GM19240 (cell line): ENCODE measurements around the gene LITAFD.
"Not testable (repeated sequence)": the region's sequence is repeated elsewhere in the genome, so short reads cannot be mapped to it uniquely, and the experiment has no call there.

Source experiments
- DNase-seq: peaks from one replicate; pipeline ENCODE4 v3.0.0; 2011; ENCODE audit warnings: low spot score; ENCODE audit not compliant: insufficient read length

The LITAFD gene

GRCh38 chr16:8893976-8894690 lies 12.0 kb downstream of the LITAFD start:
- DNase-seq, result no peak

DNA sequence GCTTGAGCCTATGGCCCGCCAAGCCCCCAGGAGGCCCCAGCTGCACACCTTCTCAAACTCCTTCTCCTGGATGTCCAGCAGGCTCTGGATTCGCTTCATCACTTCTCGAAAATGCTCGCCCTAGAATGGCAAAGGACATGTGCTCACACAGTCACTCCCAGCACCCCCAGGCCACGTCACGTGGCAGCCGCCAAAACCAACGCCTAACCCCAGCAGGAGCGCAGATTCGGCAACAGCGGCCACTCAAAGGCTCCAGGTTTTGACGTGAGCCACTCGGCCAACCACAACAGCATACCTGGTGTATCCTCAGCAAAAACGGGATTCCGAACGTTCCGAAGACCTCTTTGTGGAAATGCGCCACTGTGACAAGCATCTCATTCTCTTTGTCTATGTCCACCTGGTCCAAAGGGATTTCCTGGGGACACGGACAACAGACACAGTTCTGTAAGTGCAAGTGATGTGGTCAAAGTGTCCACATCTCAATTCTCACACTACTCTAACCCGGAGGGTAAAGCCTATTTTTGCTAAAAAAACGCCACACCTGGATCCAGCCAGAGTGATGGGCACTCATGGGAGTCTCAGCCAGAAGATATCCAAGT lies 12.7 kb downstream of the LITAFD start:
- DNase-seq, result no peak

- DNase-seq, result no peak
These were observed 16.6 kb downstream of the LITAFD start for GRCh38 chr16:8898660-8899318.

- DNase-seq, result no peak
These were observed 17.7 kb downstream of the LITAFD start for GRCh38 chr16:8899709-8900317.

- no peak for DNase-seq
These were observed 18.2 kb downstream of the LITAFD start for GRCh38 chr16:8900343-8900742.

- DNase-seq, result no peak
These were observed 19.2 kb downstream of the LITAFD start for GRCh38 chr16:8901320-8901861.

DNA sequence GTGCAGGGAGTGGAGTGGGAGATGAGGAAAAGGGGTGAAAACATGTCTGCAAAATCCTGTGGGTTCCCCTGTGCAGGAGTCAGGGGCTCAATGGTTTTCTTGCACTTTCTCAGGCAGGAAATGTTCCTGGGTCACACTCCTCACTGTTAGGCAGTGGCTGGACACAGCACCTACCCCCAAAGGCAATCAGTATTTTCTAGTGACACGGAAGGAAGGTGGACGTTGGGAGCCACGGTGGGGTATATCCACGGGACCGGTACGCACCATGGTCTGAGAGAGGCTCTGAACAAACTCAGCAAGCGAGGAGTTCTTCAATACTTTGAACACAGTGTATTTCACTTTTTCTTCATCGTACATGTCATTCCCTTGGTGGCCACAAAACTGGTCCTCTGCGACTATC lies 20.9 kb downstream of the LITAFD start:
- no peak for DNase-seq

- DNase-seq, result no peak
These were observed 21.9 kb downstream of the LITAFD start for GRCh38 chr16:8904018-8904430.

GRCh38 chr16:8905168-8905762 lies 23.1 kb downstream of the LITAFD start:
- no peak for DNase-seq

GRCh38 chr16:8905795-8906591 lies 23.8 kb downstream of the LITAFD start:
- no peak for DNase-seq

DNA sequence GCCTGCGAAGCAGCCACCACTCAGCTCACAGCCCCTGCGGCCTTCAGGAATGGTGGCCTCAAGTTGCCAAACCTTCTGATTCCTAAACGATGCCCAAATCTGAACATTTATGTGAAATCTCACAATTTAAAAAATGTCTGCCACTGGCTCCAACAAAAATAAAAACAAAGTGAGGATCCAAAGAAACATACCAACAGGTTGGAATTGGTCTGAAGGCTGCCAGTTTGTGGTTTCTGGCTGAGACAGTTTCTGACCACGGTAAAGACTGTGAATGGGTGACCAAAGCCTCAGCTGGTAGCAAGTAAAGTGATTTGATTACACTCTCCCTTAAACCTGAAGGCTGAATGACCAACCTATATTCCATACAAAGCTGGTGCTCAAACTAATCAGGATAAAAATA lies 24.9 kb downstream of the LITAFD start:
- DNase-seq, result no peak

DNA sequence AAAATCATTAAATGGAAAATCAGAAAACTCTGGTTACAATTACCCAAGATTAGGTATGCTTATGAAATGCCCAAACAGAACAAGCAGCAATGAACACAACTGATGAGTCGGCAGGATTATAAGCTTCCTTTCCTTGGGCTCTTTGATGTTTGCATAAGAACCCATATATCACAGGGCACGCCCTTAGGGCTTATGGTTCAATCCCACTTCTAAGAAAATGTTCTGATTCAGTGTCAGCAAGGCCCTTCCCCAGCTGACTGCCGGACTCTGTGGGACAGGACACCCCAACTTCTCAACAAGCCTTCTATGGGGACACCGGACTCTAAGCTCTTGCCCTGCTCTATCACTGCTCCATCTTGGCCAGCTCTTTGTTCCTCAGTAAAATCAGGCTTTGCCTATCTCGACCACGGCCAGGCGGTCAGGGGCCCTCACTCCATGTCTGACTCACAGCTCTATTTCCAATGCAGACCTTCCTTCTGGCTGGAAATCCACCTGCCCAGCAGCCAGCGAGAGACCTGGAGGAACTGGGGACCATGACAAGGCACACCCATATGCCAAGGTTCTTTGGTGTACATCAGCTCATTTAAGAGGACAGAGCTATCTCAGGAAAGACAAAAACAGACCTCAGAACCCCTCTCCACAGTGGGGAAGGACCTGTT lies 26.8 kb downstream of the LITAFD start:
- DNase-seq, result no peak

DNA sequence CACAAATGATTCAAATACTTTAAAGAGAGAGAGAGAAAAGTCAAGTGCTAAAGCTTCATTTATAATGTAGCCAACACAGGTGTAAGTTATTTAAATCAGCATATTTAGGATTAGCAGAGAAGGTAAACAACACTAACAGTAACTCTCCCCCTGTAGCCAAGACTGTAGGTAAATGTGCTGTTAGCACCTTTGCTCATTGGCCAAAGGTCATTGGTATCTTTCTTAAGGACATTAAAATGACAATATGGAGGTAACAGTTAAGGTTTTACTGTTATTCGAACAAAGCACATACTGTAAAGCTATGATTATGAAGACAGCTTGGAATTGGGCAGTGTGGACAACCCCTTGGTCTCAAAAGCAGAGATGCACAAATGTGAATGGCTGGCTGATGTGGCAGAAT lies 28.7 kb downstream of the LITAFD start:
- no peak for DNase-seq

DNA sequence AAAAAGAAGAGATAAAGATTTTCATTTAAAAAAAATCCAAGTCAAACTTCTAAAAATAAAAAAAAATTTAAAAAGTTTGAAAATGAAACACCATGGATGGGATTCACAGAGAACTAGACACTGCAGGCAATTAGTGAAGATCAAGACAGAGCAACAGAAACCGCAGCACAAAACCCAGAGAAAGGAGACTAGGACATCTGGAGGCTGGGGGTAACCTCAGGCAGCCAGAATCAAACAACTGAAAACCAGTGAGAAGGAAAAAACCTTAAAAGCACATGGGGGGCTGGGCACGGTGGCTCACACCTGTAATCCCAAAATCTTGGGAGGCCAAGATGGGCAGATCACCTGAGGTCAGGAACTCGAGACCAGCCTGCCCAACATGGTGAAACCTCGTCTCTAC lies 30.6 kb downstream of the LITAFD start:
- no peak for DNase-seq

DNA sequence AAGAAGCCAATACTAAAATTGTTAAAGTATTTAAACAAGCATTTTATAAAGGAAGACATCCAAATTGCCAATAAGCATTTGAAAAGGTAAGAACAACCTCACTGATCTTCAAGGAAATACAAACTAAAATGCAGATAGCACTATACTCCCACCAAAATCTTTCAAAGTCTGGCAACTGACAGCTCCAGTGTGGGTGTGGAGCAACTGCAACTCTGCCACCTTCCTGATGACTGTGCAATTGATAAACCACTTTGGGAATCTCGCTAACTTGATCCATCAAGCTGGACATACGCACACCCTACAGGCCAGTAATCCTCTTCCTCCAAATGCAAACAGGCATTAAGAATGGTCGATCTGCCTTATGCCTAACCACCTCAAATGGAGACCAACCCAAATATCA lies 31.9 kb downstream of the LITAFD start:
- DNase-seq, result no peak

GRCh38 chr16:8915722-8916301 lies 33.7 kb downstream of the LITAFD start:
- no peak for DNase-seq

DNA sequence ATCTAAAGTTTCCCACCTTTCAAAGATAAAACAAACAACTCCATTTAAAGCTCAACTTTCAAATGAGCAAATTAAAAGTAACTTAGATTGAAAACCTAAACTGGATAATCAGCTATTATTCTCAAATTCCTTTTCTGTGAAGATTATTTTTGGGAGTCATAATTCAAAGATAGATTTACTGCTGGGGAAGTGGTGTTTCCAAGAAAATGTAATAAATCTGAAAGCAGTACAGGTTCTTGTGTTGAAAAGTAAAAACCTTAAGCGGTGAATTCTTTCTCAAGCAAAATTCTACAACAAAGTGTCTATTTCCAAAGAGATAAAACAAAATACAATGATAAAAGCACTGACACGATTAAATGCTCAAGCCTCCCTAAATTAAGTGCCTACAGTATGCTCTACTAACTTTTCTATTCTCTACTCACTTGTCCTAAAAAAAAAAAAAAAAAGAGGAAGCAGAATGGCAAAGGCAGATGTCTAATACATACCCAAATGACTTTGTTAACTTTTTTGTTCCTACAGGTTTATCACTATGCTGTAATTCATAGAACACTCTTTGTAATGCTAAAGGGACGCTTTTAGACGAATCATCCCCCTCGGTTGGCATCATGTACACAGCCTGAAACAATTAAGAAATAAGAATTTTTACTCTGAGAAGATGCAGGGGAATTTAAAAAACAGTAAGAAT lies 34.5 kb downstream of the LITAFD start:
- no peak for DNase-seq

DNA sequence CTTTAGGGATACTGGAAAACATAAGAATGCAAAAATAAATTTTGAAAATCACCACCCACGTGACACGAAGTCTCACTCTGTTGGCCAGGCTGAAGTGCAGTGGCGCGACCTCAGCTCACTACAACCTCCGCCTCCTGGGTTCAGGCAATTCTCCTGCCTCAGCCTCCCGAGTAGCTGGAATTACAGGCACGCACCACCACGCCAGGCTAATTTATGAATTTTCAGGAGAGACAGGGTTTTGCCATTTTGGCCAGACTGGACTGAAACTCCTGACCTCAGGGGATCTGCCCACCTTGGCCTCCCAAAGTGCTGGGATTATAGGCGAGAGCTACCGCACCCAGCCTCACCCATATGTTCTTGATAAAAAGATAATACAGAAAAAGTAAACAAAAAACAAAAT lies 35.2 kb downstream of the LITAFD start:
- not testable (repeated sequence) for DNase-seq
